A673 (cell line): ENCODE measurements around the gene KRCC1. TPM values are rescaled to one million over a fixed set of nuclear protein-coding genes. Genes with fewer than 3 reads are reported as not detected.

ENCODE experiments used
- BruUV-seq: library from RNA; stranded (reverse); fragments of 400-500 nt; replicated peaks from 2 replicates; lab custom pipeline; 2021; lab: Mats Ljungman, UMichigan
- CTCF ChIA-PET: fragments of 300-600 bp; sonication (Branson Sonifier 250); formaldehyde crosslinking; loops from one replicate; lab custom pipeline; 2022; ENCODE audit warnings: antibody characterized with exemption; lab: Charles Lee
- POLR2A ChIA-PET: fragments of 300-600 bp; sonication (Branson Sonifier 250); formaldehyde crosslinking; loops from one replicate; lab custom pipeline; 2022; ENCODE audit warnings: antibody characterized with exemption; ENCODE audit not compliant: low non-redundant PET; lab: Charles Lee
- DNase-seq: peaks from one replicate; pipeline ENCODE4 v3.0.0-alpha.2; 2015; ENCODE audit warnings: low spot score
- H3K27ac ChIP-seq: fragments of 200-600 bp; sonication (generic); 2 replicates; pipeline ENCODE4 v1.5.1; 2016; ENCODE audit warnings: mixed run types, low read depth, mild to moderate bottlenecking, mixed read lengths, antibody characterized with exemption, low read length; ENCODE audit not compliant: poor library complexity, severe bottlenecking
- H3K27me3 ChIP-seq: fragments of 200-600 bp; sonication (generic); replicated peaks from 2 replicates; pipeline ENCODE4 v1.6.1; 2017; ENCODE audit warnings: mixed run types, low read depth, mild to moderate bottlenecking, mixed read lengths, antibody characterized with exemption, low read length; ENCODE audit not compliant: insufficient read depth, poor library complexity
- H3K36me3 ChIP-seq: fragments of 200-600 bp; sonication (generic); 2 replicates; pipeline ENCODE4 v1.6.1; 2016; ENCODE audit warnings: mixed run types, mild to moderate bottlenecking, mixed read lengths, antibody characterized with exemption, low read length; ENCODE audit not compliant: insufficient read depth, poor library complexity, severe bottlenecking
- H3K4me1 ChIP-seq: fragments of 200-600 bp; sonication (generic); 2 replicates; pipeline ENCODE4 v1.6.1; 2017; ENCODE audit warnings: mixed run types, mild to moderate bottlenecking, mixed read lengths, antibody characterized with exemption, low read length; ENCODE audit not compliant: insufficient read depth, poor library complexity, severe bottlenecking
- H3K4me3 ChIP-seq: fragments of 200-600 bp; sonication (generic); 2 replicates; pipeline ENCODE4 v1.5.1; 2016; ENCODE audit warnings: low read depth, mixed run types, mild to moderate bottlenecking, mixed read lengths, low read length; ENCODE audit not compliant: poor library complexity, severe bottlenecking
- H3K9me3 ChIP-seq: fragments of 200-600 bp; sonication (generic); 2 replicates; pipeline ENCODE4 v1.6.1; 2016; ENCODE audit warnings: mixed run types, low read depth, mild to moderate bottlenecking, mixed read lengths, antibody characterized with exemption, low read length; ENCODE audit not compliant: poor library complexity, severe bottlenecking
- CTCF ChIP-seq: fragments of 300-800, 200-600 bp; sonication (generic); conservative IDR thresholded peaks from 2 replicates; pipeline ENCODE4 v1.5.1; 2017; ENCODE audit warnings: low read depth, mild to moderate bottlenecking, antibody characterized with exemption, low read length, moderate library complexity, mixed read lengths
- EZH2 ChIP-seq: fragments of 200-600 bp; sonication (generic); IDR thresholded peaks from 2 replicates; pipeline ENCODE4 v1.6.1; 2017; ENCODE audit warnings: borderline replicate concordance, low read depth, mild to moderate bottlenecking, mixed read lengths, antibody characterized with exemption, low read length; ENCODE audit not compliant: poor library complexity, severe bottlenecking
- intact Hi-C: fragments of 100-400 bp; cut with micrococcal nuclease; formaldehyde crosslinking; loops from one replicate; pipeline ENCODE4 v1.10.0; 2022; ENCODE audit not compliant: unreplicated experiment
- total RNA-seq: library from RNA; stranded (reverse); gene quantifications from 2 replicates; pipeline ENCODE4 v1.2.3, GENCODE V29; 2021

The KRCC1 gene
- total RNA-seq, 1 experiment from 2014 or later = 8.5 TPM

GRCh38 chr2:88061295-88061694 lies 5.7 kb upstream of the KRCC1 start:
- ChIA-PET POLR2A (no interaction called here), CTCF (interaction anchor here (1.5 to 1.9 kb wide), 2 partner anchors 98 to 101 kb away, joined by 5 to 37 read pairs; no protein-coding TSS in a partner anchor)
- intact Hi-C loops = loop anchor here (2.0 kb wide), 1 partner anchor 100 kb away; no protein-coding TSS in a partner anchor
- BruUV-seq = no TSS peak
- TF ChIP-seq CTCF (no peak), EZH2 (no peak)
- Histone ChIP-seq H3K4me1 (peaks cover 2% of the 10 kb centered on the region), H3K4me3 (no peak overlapping the region), H3K36me3 (no peaks in the 10 kb centered on the region), H3K27me3 (no peaks in the 10 kb centered on the region), H3K9me3 (no peaks in the 10 kb centered on the region), H3K27ac (no peak overlapping the region)
- no peak for DNase-seq

- ChIA-PET POLR2A (no interaction called here), CTCF (interaction anchor here (1.5 to 1.9 kb wide), 2 partner anchors 99 to 101 kb away, joined by 5 to 37 read pairs; no protein-coding TSS in a partner anchor)
- peaks cover 5% of the 10 kb centered on the region for H3K4me1 ChIP-seq
- H3K9me3 ChIP-seq = no peaks in the 10 kb centered on the region
- no peaks in the 10 kb centered on the region for H3K27me3 ChIP-seq
- BruUV-seq = no TSS peak
- no peak for DNase-seq
- H3K27ac ChIP-seq = no peak overlapping the region
- H3K36me3 ChIP-seq = no peaks in the 10 kb centered on the region
- H3K4me3 ChIP-seq = no peak overlapping the region
- TF ChIP-seq CTCF (no peak), EZH2 (no peak)
- intact Hi-C loops = loop anchor here (2.0 kb wide), 1 partner anchor 100 kb away; no protein-coding TSS in a partner anchor
These were observed 5.3 kb upstream of the KRCC1 start for GRCh38 chr2:88060907-88061275.

- no peak for TF ChIP-seq EZH2
- peak; percentile 82 for TF ChIP-seq CTCF
- peaks cover 5% of the 10 kb centered on the region for H3K4me1 ChIP-seq
- H3K36me3 ChIP-seq = no peaks in the 10 kb centered on the region
- peak; percentile 51 for DNase-seq
- CTCF ChIA-PET = interaction anchor here (1.5 to 1.9 kb wide), 2 partner anchors 100 to 102 kb away, joined by 5 to 37 read pairs; no protein-coding TSS in a partner anchor
- no peak overlapping the region for H3K27ac ChIP-seq
- intact Hi-C loops = loop anchor here (2.0 kb wide), 1 partner anchor 101 kb away; no protein-coding TSS in a partner anchor
- POLR2A ChIA-PET = no interaction called here
- H3K9me3 ChIP-seq = no peaks in the 10 kb centered on the region
- H3K4me3 ChIP-seq = no peak overlapping the region
- H3K27me3 ChIP-seq = no peaks in the 10 kb centered on the region
- BruUV-seq = no TSS peak
These were observed 4.7 kb upstream of the KRCC1 start for GRCh38 chr2:88059979-88060906.
